GM18505 (cell line): ENCODE measurements around the gene AKAP13.
"Not testable (repeated sequence)": the region's sequence is repeated elsewhere in the genome, so short reads cannot be mapped to it uniquely, and the experiment has no call there.

Experiments
- ATAC-seq: cut with Tn5 transposase; IDR thresholded peaks from one replicate; pipeline ENCODE4 v1.9.1; 2021; ENCODE audit not compliant: unreplicated experiment
- POLR2A ChIP-seq: IDR thresholded peaks from 4 replicates; pipeline ENCODE4 v1.6.1; 2011; ENCODE audit warnings: borderline replicate concordance; ENCODE audit not compliant: insufficient read depth, insufficient read length; ENCODE audit errors: extremely low read depth

AKAP13 gene

GRCh38 chr15:85651548-85651947 lies 271.1 kb downstream of the AKAP13 start:
- ATAC-seq: no peak
- TF ChIP-seq POLR2A: no peak

GRCh38 chr15:85652457-85652856 lies 272.1 kb downstream of the AKAP13 start:
- no peak for TF ChIP-seq POLR2A

GRCh38 chr15:85657132-85657531 lies 276.7 kb downstream of the AKAP13 start:
- no peak for TF ChIP-seq POLR2A
- ATAC-seq: no peak

More at GRCh38 chr15:85652457-85652856, 272.1 kb downstream of the AKAP13 start:
- no peak for ATAC-seq

- no peak for TF ChIP-seq POLR2A
- no peak for ATAC-seq
Observed at GRCh38 chr15:85658816-85659215, 278.4 kb downstream of the AKAP13 start.

GRCh38 chr15:85661859-85662258 lies 281.5 kb downstream of the AKAP13 start:
- no peak for TF ChIP-seq POLR2A

GRCh38 chr15:85665677-85666076 lies 285.3 kb downstream of the AKAP13 start:
- not testable (repeated sequence) for ATAC-seq

More at GRCh38 chr15:85661859-85662258, 281.5 kb downstream of the AKAP13 start:
- ATAC-seq: no peak

GRCh38 chr15:85667491-85668424 lies 287.4 kb downstream of the AKAP13 start:
- peak; percentile 77 for ATAC-seq

GRCh38 chr15:85671156-85671555 lies 290.8 kb downstream of the AKAP13 start:
- no peak for ATAC-seq
- TF ChIP-seq POLR2A: no peak

More at GRCh38 chr15:85667491-85668424, 287.4 kb downstream of the AKAP13 start:
- no peak for TF ChIP-seq POLR2A

- no peak for ATAC-seq
- TF ChIP-seq POLR2A: no peak
Observed at GRCh38 chr15:85672332-85673084, 292.1 kb downstream of the AKAP13 start.

- no peak for ATAC-seq
- TF ChIP-seq POLR2A: no peak
Observed at GRCh38 chr15:85673326-85673725, 292.9 kb downstream of the AKAP13 start.

GRCh38 chr15:85676342-85677098 lies 296.1 kb downstream of the AKAP13 start:
- no peak for TF ChIP-seq POLR2A
- ATAC-seq: no peak

GRCh38 chr15:85679231-85679630 lies 298.8 kb downstream of the AKAP13 start:
- no peak for ATAC-seq
- TF ChIP-seq POLR2A: no peak

- no peak for TF ChIP-seq POLR2A
- no peak for ATAC-seq
Observed at GRCh38 chr15:85681386-85681785, 301.0 kb downstream of the AKAP13 start.

- no peak for TF ChIP-seq POLR2A
- ATAC-seq: no peak
Observed at GRCh38 chr15:85684174-85684710, 303.8 kb downstream of the AKAP13 start.

GRCh38 chr15:85685356-85685755 lies 305.0 kb downstream of the AKAP13 start:
- ATAC-seq: no peak
- no peak for TF ChIP-seq POLR2A
